ENCODE measurements around the gene SNCB.

Gene SNCB

GRCh38 chr5:176625966-176626875 lies 4.1 kb downstream of the SNCB start:
- no peak overlapping the region for H3K4me3 ChIP-seq (ENCODE audit: severe bottlenecking)
- ATAC-seq (ENCODE audit: low read depth) = peak; percentile 78
- H3K9me3 ChIP-seq (ENCODE audit: severe bottlenecking) = no peaks in the 10 kb centered on the region
- peaks cover 17% of the 10 kb centered on the region for H3K27me3 ChIP-seq (ENCODE audit: insufficient read depth, poor library complexity, severe bottlenecking)
- no peak overlapping the region for H3K27ac ChIP-seq (ENCODE audit: poor library complexity, severe bottlenecking)
- TF ChIP-seq, protein P1, sequence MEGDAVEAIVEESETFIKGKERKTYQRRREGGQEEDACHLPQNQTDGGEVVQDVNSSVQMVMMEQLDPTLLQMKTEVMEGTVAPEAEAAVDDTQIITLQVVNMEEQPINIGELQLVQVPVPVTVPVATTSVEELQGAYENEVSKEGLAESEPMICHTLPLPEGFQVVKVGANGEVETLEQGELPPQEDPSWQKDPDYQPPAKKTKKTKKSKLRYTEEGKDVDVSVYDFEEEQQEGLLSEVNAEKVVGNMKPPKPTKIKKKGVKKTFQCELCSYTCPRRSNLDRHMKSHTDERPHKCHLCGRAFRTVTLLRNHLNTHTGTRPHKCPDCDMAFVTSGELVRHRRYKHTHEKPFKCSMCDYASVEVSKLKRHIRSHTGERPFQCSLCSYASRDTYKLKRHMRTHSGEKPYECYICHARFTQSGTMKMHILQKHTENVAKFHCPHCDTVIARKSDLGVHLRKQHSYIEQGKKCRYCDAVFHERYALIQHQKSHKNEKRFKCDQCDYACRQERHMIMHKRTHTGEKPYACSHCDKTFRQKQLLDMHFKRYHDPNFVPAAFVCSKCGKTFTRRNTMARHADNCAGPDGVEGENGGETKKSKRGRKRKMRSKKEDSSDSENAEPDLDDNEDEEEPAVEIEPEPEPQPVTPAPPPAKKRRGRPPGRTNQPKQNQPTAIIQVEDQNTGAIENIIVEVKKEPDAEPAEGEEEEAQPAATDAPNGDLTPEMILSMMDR (IDR thresholded peaks at IDR 0.05; ENCODE audit: poor library complexity, severe bottlenecking) = no peak
- peak; percentile 80 for DNase-seq (ENCODE audit: low spot score)
- H3K36me3 ChIP-seq (ENCODE audit: low read depth) = no peaks in the 10 kb centered on the region
- H3K4me1 ChIP-seq (ENCODE audit: insufficient read depth, poor library complexity, severe bottlenecking) = peaks cover 14% of the 10 kb centered on the region

DNA sequence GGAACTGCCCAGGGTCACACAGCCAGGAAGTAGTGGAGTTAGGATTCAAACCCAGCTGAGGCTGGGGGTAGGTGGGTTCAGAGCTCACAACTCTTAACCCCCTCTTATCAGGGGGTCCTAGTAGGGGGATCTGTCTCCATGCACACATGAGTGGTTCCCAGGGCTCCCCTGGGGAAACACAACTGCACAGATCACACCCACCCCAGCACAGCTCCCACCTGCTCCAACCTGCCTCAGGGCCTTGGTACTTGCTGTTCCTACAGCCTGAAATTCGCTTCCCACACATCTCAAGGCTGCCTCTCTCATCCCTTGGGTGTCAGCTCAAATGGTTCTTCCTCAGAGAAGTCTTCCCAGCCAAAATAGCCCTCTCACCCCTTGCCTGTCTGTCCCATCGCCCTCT lies 4.8 kb downstream of the SNCB start:
- H3K4me3 ChIP-seq (ENCODE audit: severe bottlenecking) = no peak overlapping the region
- H3K27ac ChIP-seq (ENCODE audit: poor library complexity, severe bottlenecking) = no peak overlapping the region
- H3K36me3 ChIP-seq (ENCODE audit: low read depth) = no peaks in the 10 kb centered on the region
- H3K9me3 ChIP-seq (ENCODE audit: severe bottlenecking) = no peaks in the 10 kb centered on the region
- TF ChIP-seq, protein P1 (IDR thresholded peaks at IDR 0.05; ENCODE audit: poor library complexity, severe bottlenecking) = no peak
- peaks cover 14% of the 10 kb centered on the region for H3K4me1 ChIP-seq (ENCODE audit: insufficient read depth, poor library complexity, severe bottlenecking)
- DNase-seq (ENCODE audit: low spot score) (peak; percentile 42), ATAC-seq (ENCODE audit: low read depth) (no peak)
- H3K27me3 ChIP-seq (ENCODE audit: insufficient read depth, poor library complexity, severe bottlenecking) = peaks cover 17% of the 10 kb centered on the region

- ATAC-seq (ENCODE audit: low read depth) = no peak
- peaks cover 19% of the 10 kb centered on the region for H3K27me3 ChIP-seq (ENCODE audit: insufficient read depth, poor library complexity, severe bottlenecking)
Measured at GRCh38 chr5:176624938-176625337, 5.4 kb downstream of the SNCB start.

GRCh38 chr5:176624142-176624541 lies 6.2 kb downstream of the SNCB start:
- Histone ChIP-seq H3K27me3 (ENCODE audit: insufficient read depth, poor library complexity, severe bottlenecking) (peaks cover 20% of the 10 kb centered on the region), H3K27ac (ENCODE audit: poor library complexity, severe bottlenecking) (no peak overlapping the region), H3K36me3 (ENCODE audit: low read depth) (no peaks in the 10 kb centered on the region), H3K4me3 (ENCODE audit: severe bottlenecking) (no peak overlapping the region), H3K9me3 (ENCODE audit: severe bottlenecking) (no peaks in the 10 kb centered on the region), H3K4me1 (ENCODE audit: insufficient read depth, poor library complexity, severe bottlenecking) (peaks cover 14% of the 10 kb centered on the region)
- no peak for ATAC-seq (ENCODE audit: low read depth)
- DNase-seq (ENCODE audit: low spot score) = no peak
- TF ChIP-seq, protein P1 (IDR thresholded peaks at IDR 0.05; ENCODE audit: poor library complexity, severe bottlenecking) = no peak

More at GRCh38 chr5:176624938-176625337, 5.4 kb downstream of the SNCB start:
- TF ChIP-seq, protein P1 (IDR thresholded peaks at IDR 0.05; ENCODE audit: poor library complexity, severe bottlenecking) = no peak
- Histone ChIP-seq H3K27ac (ENCODE audit: poor library complexity, severe bottlenecking) (no peak overlapping the region), H3K4me1 (ENCODE audit: insufficient read depth, poor library complexity, severe bottlenecking) (peaks cover 14% of the 10 kb centered on the region), H3K4me3 (ENCODE audit: severe bottlenecking) (no peak overlapping the region), H3K9me3 (ENCODE audit: severe bottlenecking) (no peaks in the 10 kb centered on the region), H3K36me3 (ENCODE audit: low read depth) (no peaks in the 10 kb centered on the region)
- DNase-seq (ENCODE audit: low spot score) = peak; percentile 51

- peak; percentile 67 for DNase-seq (ENCODE audit: low spot score)
Measured at GRCh38 chr5:176621661-176622079, 8.7 kb downstream of the SNCB start.

More at GRCh38 chr5:176621661-176622079, 8.7 kb downstream of the SNCB start:
- Histone ChIP-seq H3K4me3 (ENCODE audit: severe bottlenecking) (no peak overlapping the region), H3K27ac (ENCODE audit: poor library complexity, severe bottlenecking) (no peak overlapping the region), H3K9me3 (ENCODE audit: severe bottlenecking) (no peaks in the 10 kb centered on the region), H3K36me3 (ENCODE audit: low read depth) (no peaks in the 10 kb centered on the region), H3K4me1 (ENCODE audit: insufficient read depth, poor library complexity, severe bottlenecking) (peaks cover 10% of the 10 kb centered on the region), H3K27me3 (ENCODE audit: insufficient read depth, poor library complexity, severe bottlenecking) (peaks cover 20% of the 10 kb centered on the region)
- no peak for ATAC-seq (ENCODE audit: low read depth)
- TF ChIP-seq, protein P1 (IDR thresholded peaks at IDR 0.05; ENCODE audit: poor library complexity, severe bottlenecking) = no peak

Measured in RWPE2 (cell line).